NB4 (cell line): Measurements from ENCODE around the gene RFX4.

Source experiments
- POLR2A ChIP-seq: IDR thresholded peaks from 2 replicates; pipeline ENCODE4 v1.6.1; 2011; ENCODE audit warnings: mild to moderate bottlenecking; ENCODE audit not compliant: insufficient read length; ENCODE audit errors: extremely low read depth
- TF ChIP-seq, protein P1 (sequence below): IDR thresholded peaks from 2 replicates; pipeline ENCODE4 v1.6.1; 2011; ENCODE audit warnings: low read depth, low read length
- TF ChIP-seq, protein P2 (sequence below): IDR thresholded peaks from one replicate; pipeline ENCODE4 v1.5.1; 2012; ENCODE audit warnings: low read depth, low read length

- TF ChIP-seq, protein P1, sequence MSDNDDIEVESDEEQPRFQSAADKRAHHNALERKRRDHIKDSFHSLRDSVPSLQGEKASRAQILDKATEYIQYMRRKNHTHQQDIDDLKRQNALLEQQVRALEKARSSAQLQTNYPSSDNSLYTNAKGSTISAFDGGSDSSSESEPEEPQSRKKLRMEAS = peak; percentile 30; the same call in 1 of the 2 replicates
- TF ChIP-seq POLR2A = no peak
- TF ChIP-seq, protein P2, sequence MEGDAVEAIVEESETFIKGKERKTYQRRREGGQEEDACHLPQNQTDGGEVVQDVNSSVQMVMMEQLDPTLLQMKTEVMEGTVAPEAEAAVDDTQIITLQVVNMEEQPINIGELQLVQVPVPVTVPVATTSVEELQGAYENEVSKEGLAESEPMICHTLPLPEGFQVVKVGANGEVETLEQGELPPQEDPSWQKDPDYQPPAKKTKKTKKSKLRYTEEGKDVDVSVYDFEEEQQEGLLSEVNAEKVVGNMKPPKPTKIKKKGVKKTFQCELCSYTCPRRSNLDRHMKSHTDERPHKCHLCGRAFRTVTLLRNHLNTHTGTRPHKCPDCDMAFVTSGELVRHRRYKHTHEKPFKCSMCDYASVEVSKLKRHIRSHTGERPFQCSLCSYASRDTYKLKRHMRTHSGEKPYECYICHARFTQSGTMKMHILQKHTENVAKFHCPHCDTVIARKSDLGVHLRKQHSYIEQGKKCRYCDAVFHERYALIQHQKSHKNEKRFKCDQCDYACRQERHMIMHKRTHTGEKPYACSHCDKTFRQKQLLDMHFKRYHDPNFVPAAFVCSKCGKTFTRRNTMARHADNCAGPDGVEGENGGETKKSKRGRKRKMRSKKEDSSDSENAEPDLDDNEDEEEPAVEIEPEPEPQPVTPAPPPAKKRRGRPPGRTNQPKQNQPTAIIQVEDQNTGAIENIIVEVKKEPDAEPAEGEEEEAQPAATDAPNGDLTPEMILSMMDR = no peak
These were observed 22.4 kb downstream of the RFX4 start for GRCh38 chr12:106605254-106605653.
